HepG2 (cell line): ENCODE measurements around the gene ACADS. TPM values are rescaled to one million over a fixed set of nuclear protein-coding genes. Genes with fewer than 3 reads are reported as not detected.

Experiments
- HNF4A ChIP-seq: sonication (generic); formaldehyde crosslinking; IDR thresholded peaks from 2 replicates; pipeline ENCODE4 v1.4.0; 2020; ENCODE audit warnings: missing genetic modification reagents
- HOXD1 ChIP-seq: sonication (generic); formaldehyde crosslinking; IDR thresholded peaks from 2 replicates; pipeline ENCODE4 v1.5.0; 2020; ENCODE audit warnings: missing genetic modification reagents
- KLF15 ChIP-seq: sonication (generic); formaldehyde crosslinking; IDR thresholded peaks from 2 replicates; pipeline ENCODE4 v1.8.1; 2023; ENCODE audit warnings: borderline replicate concordance, mild to moderate bottlenecking, inconsistent platforms, missing genetic modification reagents, mixed read lengths
- MAFF ChIP-seq: IDR thresholded peaks from 2 replicates; pipeline ENCODE4 v1.6.1; 2011; ENCODE audit warnings: low read depth, low read length, improper control_type of control experiment
- NFKB2 ChIP-seq: sonication (generic); formaldehyde crosslinking; IDR thresholded peaks from 2 replicates; pipeline ENCODE4 v1.4.0; 2020; ENCODE audit warnings: missing genetic modification reagents, borderline replicate concordance
- PHF20 ChIP-seq: sonication (generic); formaldehyde crosslinking; IDR thresholded peaks from 2 replicates; pipeline ENCODE4 v1.5.0; 2020; ENCODE audit warnings: mild to moderate bottlenecking, missing genetic modification reagents
- POLR2AphosphoS5 ChIP-seq: IDR thresholded peaks from 2 replicates; pipeline ENCODE4 v1.6.1; 2012; ENCODE audit warnings: low read depth, low read length
- SAP130 ChIP-seq: IDR thresholded peaks from 2 replicates; pipeline ENCODE4 v1.6.1; 2016; ENCODE audit warnings: low read depth
- SP4 ChIP-seq: sonication (generic); formaldehyde crosslinking; IDR thresholded peaks from 2 replicates; pipeline ENCODE4 v1.8.1; 2023; ENCODE audit warnings: mild to moderate bottlenecking, missing genetic modification reagents
- TARDBP ChIP-seq: sonication (generic); formaldehyde crosslinking; IDR thresholded peaks from 2 replicates; pipeline ENCODE4 v1.8.0; 2022; ENCODE audit warnings: mild to moderate bottlenecking, missing genetic modification reagents
- TFAP4 ChIP-seq: sonication (generic); IDR thresholded peaks from 2 replicates; pipeline ENCODE4 v1.6.1; 2016; ENCODE audit warnings: low read depth, borderline replicate concordance
- ZBTB20 ChIP-seq: sonication (generic); formaldehyde crosslinking; IDR thresholded peaks from 2 replicates; pipeline ENCODE4 v1.8.1; 2023; ENCODE audit warnings: missing genetic modification reagents, low read depth, mild to moderate bottlenecking, borderline replicate concordance
- ZBTB42 ChIP-seq: sonication (generic); formaldehyde crosslinking; IDR thresholded peaks from 2 replicates; pipeline ENCODE4 v1.5.0; 2020; ENCODE audit warnings: mild to moderate bottlenecking, missing genetic modification reagents
- ZFP82 ChIP-seq: sonication (generic); formaldehyde crosslinking; IDR thresholded peaks from 2 replicates; pipeline ENCODE4 v1.5.1; 2020; ENCODE audit warnings: mild to moderate bottlenecking, missing genetic modification reagents, borderline replicate concordance
- ZFP91 ChIP-seq: sonication (generic); formaldehyde crosslinking; IDR thresholded peaks from 2 replicates; pipeline ENCODE4 v1.9.0; 2022; ENCODE audit warnings: missing genetic modification reagents, mild to moderate bottlenecking, borderline replicate concordance
- ZNF136 ChIP-seq: sonication (generic); formaldehyde crosslinking; IDR thresholded peaks from 2 replicates; pipeline ENCODE4 v1.8.1; 2022; ENCODE audit warnings: low read depth, mild to moderate bottlenecking, moderate library complexity, missing genetic modification reagents
- ZNF33B ChIP-seq: sonication (generic); formaldehyde crosslinking; IDR thresholded peaks from 2 replicates; pipeline ENCODE4 v1.5.1; 2020; ENCODE audit warnings: mild to moderate bottlenecking, missing genetic modification reagents
- ZNF530 ChIP-seq: sonication (generic); formaldehyde crosslinking; IDR thresholded peaks from 2 replicates; pipeline ENCODE4 v1.5.0; 2020; ENCODE audit warnings: low read depth, mild to moderate bottlenecking, missing genetic modification reagents
- ZNF557 ChIP-seq: sonication (generic); formaldehyde crosslinking; IDR thresholded peaks from 2 replicates; pipeline ENCODE4 v1.4.0; 2020; ENCODE audit warnings: missing genetic modification reagents
- ZNF768 ChIP-seq: sonication (generic); formaldehyde crosslinking; IDR thresholded peaks from 2 replicates; pipeline ENCODE4 v1.4.0; 2020; ENCODE audit warnings: missing genetic modification reagents
- ZSCAN12 ChIP-seq: sonication (generic); formaldehyde crosslinking; IDR thresholded peaks from 2 replicates; pipeline ENCODE4 v1.9.0; 2021; ENCODE audit warnings: mild to moderate bottlenecking, missing genetic modification reagents
- ZSCAN9 ChIP-seq: IDR thresholded peaks from 2 replicates; pipeline ENCODE4 v1.6.1; 2016; ENCODE audit warnings: borderline replicate concordance
- polyA plus RNA-seq, 8 experiments: library from polyadenylated mRNA; depleted of rRNA in 3 of 8; stranded (reverse) in 7 of 8; unstranded in 1 of 8; fragments of >200 nt; fragmentation: Illumina TruSeq in 4 of 8; extraction: Trizol in 4 of 8; gene quantifications; 2 replicates each; pipeline versions ENCODE4 v1.2.1 to v1.2.3, GENCODE V29; 2011 to 2016; ENCODE audit warnings: low read depth in 4 of 8, missing spikeins in 1 of 8, mixed read lengths in 1 of 8; ENCODE audit not compliant: insufficient read depth in 1 of 8
- total RNA-seq, 5 experiments: library from RNA; depleted of rRNA; stranded (reverse); fragments of >200 nt; fragmentation: Illumina TruSeq; extraction: Trizol; gene quantifications; 2 replicates each; pipeline ENCODE4 v1.2.3, GENCODE V29; 2016; ENCODE audit warnings: low read depth in 1 of 5
- TF ChIP-seq, protein P1 (sequence below): sonication (generic); formaldehyde crosslinking; IDR thresholded peaks from 2 replicates; pipeline ENCODE4 v1.8.0; 2022; ENCODE audit warnings: missing genetic modification reagents, mild to moderate bottlenecking, borderline replicate concordance
- TF ChIP-seq, protein P2 (sequence below): sonication (generic); formaldehyde crosslinking; IDR thresholded peaks from 2 replicates; pipeline ENCODE4 v1.8.1; 2023; ENCODE audit warnings: mild to moderate bottlenecking, missing genetic modification reagents
- TF ChIP-seq, protein P3 (sequence below): sonication (generic); formaldehyde crosslinking; IDR thresholded peaks from 2 replicates; pipeline ENCODE4 v1.5.0; 2020; ENCODE audit warnings: missing genetic modification reagents

The ACADS gene
- total and polyA plus RNA-seq, 2 of the 13 experiments (the other 11 are each of a cell fraction or from before 2014, with no cell fraction given): 17.4 to 27.7 TPM

DNA sequence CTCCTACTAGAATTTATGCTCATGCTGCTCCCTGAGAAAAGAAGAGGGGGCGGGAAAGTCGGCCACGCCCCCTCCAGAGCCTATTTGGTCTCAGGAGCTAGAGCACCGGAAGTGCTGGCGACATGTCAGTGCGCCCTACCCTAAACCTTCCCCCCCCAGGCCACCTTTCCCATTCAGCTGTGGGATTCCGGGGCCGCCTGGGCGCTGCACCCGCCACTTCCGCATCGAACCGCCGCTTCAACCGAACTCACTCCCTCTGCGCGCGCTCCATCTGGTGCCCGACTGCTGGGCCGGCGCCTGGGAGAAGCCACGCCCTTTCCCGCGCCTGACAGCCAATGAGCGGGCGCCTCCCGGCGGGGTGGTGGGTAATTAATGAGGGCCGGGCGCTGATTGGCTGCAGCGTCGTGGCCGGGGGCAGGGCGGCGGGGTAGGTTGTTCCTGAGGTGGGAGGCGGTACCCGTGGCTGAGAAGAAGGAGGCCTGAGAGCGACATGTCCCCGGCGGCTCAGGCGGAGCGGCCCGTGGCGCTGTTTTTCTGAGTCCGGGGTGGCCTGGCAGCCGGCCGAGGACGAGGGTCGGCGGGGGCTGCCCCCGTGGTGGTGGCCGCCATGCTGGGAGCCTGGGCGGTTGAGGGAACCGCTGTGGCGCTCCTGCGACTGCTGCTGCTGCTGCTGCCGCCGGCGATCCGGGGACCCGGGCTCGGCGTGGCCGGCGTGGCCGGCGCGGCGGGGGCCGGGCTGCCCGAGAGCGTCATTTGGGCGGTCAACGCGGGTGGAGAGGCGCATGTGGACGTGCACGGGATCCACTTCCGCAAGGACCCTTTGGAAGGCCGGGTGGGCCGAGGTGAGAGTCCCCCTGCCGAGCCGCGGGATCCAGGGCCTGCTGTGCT is 38.7 kb upstream of the ACADS start, which contains the start of gene MLEC (continued):
- peak; percentile 78 for TF ChIP-seq TFAP4
- TF ChIP-seq ZFP82: no peak
- TF ChIP-seq ZBTB42: no peak; the same call in 1 of the 2 replicates
- TF ChIP-seq, protein P1, sequence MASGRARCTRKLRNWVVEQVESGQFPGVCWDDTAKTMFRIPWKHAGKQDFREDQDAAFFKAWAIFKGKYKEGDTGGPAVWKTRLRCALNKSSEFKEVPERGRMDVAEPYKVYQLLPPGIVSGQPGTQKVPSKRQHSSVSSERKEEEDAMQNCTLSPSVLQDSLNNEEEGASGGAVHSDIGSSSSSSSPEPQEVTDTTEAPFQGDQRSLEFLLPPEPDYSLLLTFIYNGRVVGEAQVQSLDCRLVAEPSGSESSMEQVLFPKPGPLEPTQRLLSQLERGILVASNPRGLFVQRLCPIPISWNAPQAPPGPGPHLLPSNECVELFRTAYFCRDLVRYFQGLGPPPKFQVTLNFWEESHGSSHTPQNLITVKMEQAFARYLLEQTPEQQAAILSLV (CRISPR knock-in tag): no peak
- TF ChIP-seq ZSCAN9 (CRISPR knock-in tag): peak; percentile 68; the same call in 1 of the 2 replicates
- TF ChIP-seq ZFP91 (CRISPR knock-in tag): peak; percentile 83
- TF ChIP-seq, protein P2, sequence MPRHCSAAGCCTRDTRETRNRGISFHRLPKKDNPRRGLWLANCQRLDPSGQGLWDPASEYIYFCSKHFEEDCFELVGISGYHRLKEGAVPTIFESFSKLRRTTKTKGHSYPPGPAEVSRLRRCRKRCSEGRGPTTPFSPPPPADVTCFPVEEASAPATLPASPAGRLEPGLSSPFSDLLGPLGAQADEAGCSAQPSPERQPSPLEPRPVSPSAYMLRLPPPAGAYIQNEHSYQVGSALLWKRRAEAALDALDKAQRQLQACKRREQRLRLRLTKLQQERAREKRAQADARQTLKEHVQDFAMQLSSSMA (CRISPR knock-in tag): no peak
- TF ChIP-seq MAFF: no peak
- TF ChIP-seq PHF20: peak; percentile 90
- TF ChIP-seq HNF4A (CRISPR knock-in tag): no peak
- peak; percentile 19; the same call in 1 of the 2 replicates for TF ChIP-seq ZNF33B
- peak; percentile 28; the same call in 1 of the 2 replicates for TF ChIP-seq ZNF136 (CRISPR knock-in tag)
- no peak for TF ChIP-seq ZNF530 (CRISPR knock-in tag)
- TF ChIP-seq ZNF557 (CRISPR knock-in tag): 0 out of 2 replicates have a peak, but pooled peaks have one; percentile 67
- TF ChIP-seq, protein P3, sequence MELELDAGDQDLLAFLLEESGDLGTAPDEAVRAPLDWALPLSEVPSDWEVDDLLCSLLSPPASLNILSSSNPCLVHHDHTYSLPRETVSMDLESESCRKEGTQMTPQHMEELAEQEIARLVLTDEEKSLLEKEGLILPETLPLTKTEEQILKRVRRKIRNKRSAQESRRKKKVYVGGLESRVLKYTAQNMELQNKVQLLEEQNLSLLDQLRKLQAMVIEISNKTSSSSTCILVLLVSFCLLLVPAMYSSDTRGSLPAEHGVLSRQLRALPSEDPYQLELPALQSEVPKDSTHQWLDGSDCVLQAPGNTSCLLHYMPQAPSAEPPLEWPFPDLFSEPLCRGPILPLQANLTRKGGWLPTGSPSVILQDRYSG (CRISPR knock-in tag): no peak
- peak; percentile 76; the same call in 1 of the 2 replicates for TF ChIP-seq NFKB2 (CRISPR knock-in tag)
- TF ChIP-seq SAP130: peak; percentile 92
- peak; percentile 50; the same call in 1 of the 2 replicates for TF ChIP-seq ZSCAN12 (CRISPR knock-in tag)
- peak; percentile 95 for TF ChIP-seq TARDBP (CRISPR knock-in tag)
- 0 out of 2 replicates have a peak, but pooled peaks have one; percentile 34 for TF ChIP-seq KLF15 (CRISPR knock-in tag)
- peak; percentile 61 for TF ChIP-seq HOXD1 (CRISPR knock-in tag)
- TF ChIP-seq ZNF768 (CRISPR knock-in tag): peak; percentile 49; the same call in 1 of the 2 replicates
- TF ChIP-seq SP4 (CRISPR knock-in tag): peak; percentile 92
- TF ChIP-seq POLR2AphosphoS5: peak; percentile 76
- peak; percentile 73; the same call in 1 of the 2 replicates for TF ChIP-seq ZBTB20 (CRISPR knock-in tag)
